IMR-90 (cell line): ENCODE measurements around the gene RHOG. TPM values are rescaled to one million over a fixed set of nuclear protein-coding genes. Genes with fewer than 3 reads are reported as not detected.

Experiments
- ATAC-seq: fragments of 200-7000 bp; cut with Tn5 transposase; 2 replicates; pipeline ENCODE4 v1.9.1; 2020; ENCODE audit warnings: low read depth, mild to moderate bottlenecking, moderate library complexity
- BruUV-seq: library from RNA; stranded (reverse); fragments of 400-500 nt; replicated peaks from 2 replicates; lab custom pipeline; 2021; lab: Mats Ljungman, UMichigan
- CTCF ChIA-PET: fragments of 300-600 bp; formaldehyde crosslinking; extraction: SDS; loops from one replicate; lab custom pipeline; 2021; ENCODE audit warnings: antibody characterized with exemption; lab: Yijun Ruan, JAX
- POLR2A ChIA-PET: fragments of 300-600 bp; sonication (Branson Sonifier 250); formaldehyde crosslinking; loops from one replicate; lab custom pipeline; 2022; ENCODE audit warnings: antibody characterized with exemption; ENCODE audit not compliant: unreplicated experiment; lab: Charles Lee
- DNase-seq: peaks from one replicate; pipeline ENCODE4 v3.0.0; 2013
- H2AFZ ChIP-seq: replicated peaks from 2 replicates; pipeline ENCODE3; 2013; ENCODE audit warnings: low read length, mild to moderate bottlenecking; ENCODE audit not compliant: poor library complexity
- H2AK5ac ChIP-seq: 2 replicates; pipeline ENCODE4 v1.6.1; 2013; ENCODE audit warnings: low read depth, low read length, inconsistent platforms
- H2AK9ac ChIP-seq: replicated peaks from 2 replicates; pipeline ENCODE3; 2013; ENCODE audit warnings: mild to moderate bottlenecking, low read depth, low read length, moderate library complexity; ENCODE audit not compliant: poor library complexity
- H2BK120ac ChIP-seq: 2 replicates; pipeline ENCODE4 v1.6.1; 2013; ENCODE audit warnings: low read depth, low read length, inconsistent platforms
- H2BK15ac ChIP-seq: 3 replicates; pipeline ENCODE4 v1.6.1; 2013; ENCODE audit warnings: low read depth, low read length, inconsistent platforms
- H2BK20ac ChIP-seq: 2 replicates; pipeline ENCODE4 v1.6.1; 2013; ENCODE audit warnings: low read depth, mild to moderate bottlenecking, inconsistent platforms, low read length, moderate library complexity
- H2BK5ac ChIP-seq: 2 replicates; pipeline ENCODE4 v1.6.1; 2013; ENCODE audit warnings: mild to moderate bottlenecking, low read depth, low read length, inconsistent platforms; ENCODE audit not compliant: poor library complexity, severe bottlenecking
- H3K14ac ChIP-seq: replicated peaks from 2 replicates; pipeline ENCODE4 v1.6.1; 2013; ENCODE audit warnings: low read depth, low read length, inconsistent platforms
- H3K18ac ChIP-seq: 2 replicates; pipeline ENCODE4 v1.6.1; 2013; ENCODE audit warnings: low read depth, low read length, control low read depth
- H3K23ac ChIP-seq: 2 replicates; pipeline ENCODE4 v1.6.1; 2013; ENCODE audit warnings: low read depth, low read length, inconsistent platforms
- H3K27ac ChIP-seq: 2 replicates; pipeline ENCODE4 v1.5.1; 2013; ENCODE audit warnings: mild to moderate bottlenecking, control low read depth, low read length; ENCODE audit not compliant: insufficient read depth
- H3K27me3 ChIP-seq: 2 replicates; pipeline ENCODE4 v1.6.1; 2013; ENCODE audit warnings: low read length; ENCODE audit not compliant: control insufficient read depth, insufficient read depth
- H3K36me3 ChIP-seq: 2 replicates; pipeline ENCODE4 v1.6.1; 2013; ENCODE audit warnings: low read length, mixed read lengths; ENCODE audit not compliant: control insufficient read depth, insufficient read depth
- H3K4ac ChIP-seq: 2 replicates; pipeline ENCODE4 v1.6.1; 2013; ENCODE audit warnings: low read depth, low read length, inconsistent platforms
- H3K4me1 ChIP-seq: 2 replicates; pipeline ENCODE4 v1.6.1; 2013; ENCODE audit warnings: low read length, mixed read lengths; ENCODE audit not compliant: control insufficient read depth, insufficient read depth
- H3K4me2 ChIP-seq: 2 replicates; pipeline ENCODE4 v1.6.1; 2013; ENCODE audit warnings: low read depth, mild to moderate bottlenecking, control low read depth, low read length, moderate library complexity
- H3K4me3 ChIP-seq: 2 replicates; pipeline ENCODE4 v1.5.1; 2013; ENCODE audit warnings: low read depth, mild to moderate bottlenecking, control low read depth, low read length, moderate library complexity; ENCODE audit not compliant: insufficient read depth
- H3K56ac ChIP-seq: 2 replicates; pipeline ENCODE4 v1.6.1; 2013; ENCODE audit warnings: low read length, inconsistent platforms; ENCODE audit not compliant: insufficient read depth; ENCODE audit errors: extremely low read depth
- H3K79me1 ChIP-seq, 2 experiments: 2 replicates each; pipeline ENCODE4 v1.6.1; 2013; ENCODE audit warnings: low read length in 2 of 2, inconsistent platforms in 1 of 2, low read depth in 1 of 2
- H3K9ac ChIP-seq: 2 replicates; pipeline ENCODE4 v1.6.1; 2013; ENCODE audit warnings: low read depth, low read length, control low read depth
- H3K9me1 ChIP-seq: 2 replicates; pipeline ENCODE4 v1.6.1; 2013; ENCODE audit warnings: low read length, inconsistent platforms; ENCODE audit not compliant: insufficient read depth
- H3K9me3 ChIP-seq: 2 replicates; pipeline ENCODE4 v1.6.1; 2013; ENCODE audit warnings: low read length; ENCODE audit not compliant: control insufficient read depth, insufficient read depth
- H4K20me1 ChIP-seq: 2 replicates; pipeline ENCODE4 v1.6.1; 2013; ENCODE audit warnings: low read length, inconsistent platforms; ENCODE audit not compliant: insufficient read depth
- H4K5ac ChIP-seq: 2 replicates; pipeline ENCODE4 v1.6.1; 2013; ENCODE audit warnings: mild to moderate bottlenecking, low read depth, low read length, control low read depth
- H4K8ac ChIP-seq, 2 experiments: 2 replicates each; pipeline ENCODE4 v1.6.1; 2013; ENCODE audit warnings: low read depth in 2 of 2, low read length in 2 of 2, control low read depth in 1 of 2, inconsistent platforms in 1 of 2
- H4K91ac ChIP-seq: 2 replicates; pipeline ENCODE4 v1.6.1; 2013; ENCODE audit warnings: low read depth, low read length, inconsistent platforms; ENCODE audit not compliant: insufficient read depth
- BHLHE40 ChIP-seq: fragments of 150-350 bp; IDR thresholded peaks from 2 replicates; pipeline ENCODE4 v1.6.1; 2016; ENCODE audit warnings: mild to moderate bottlenecking, low read depth, low read length
- CEBPB ChIP-seq: IDR thresholded peaks from 2 replicates; pipeline ENCODE4 v1.6.1; 2012; ENCODE audit warnings: low read depth, low read length, improper control_type of control experiment
- CHD1 ChIP-seq: IDR thresholded peaks from 2 replicates; pipeline ENCODE4 v1.6.1; 2012; ENCODE audit warnings: low read depth, low read length, improper control_type of control experiment
- CTCF ChIP-seq: conservative IDR thresholded peaks from 2 replicates; pipeline ENCODE4 v1.5.1; 2012; ENCODE audit warnings: mild to moderate bottlenecking, low read depth, low read length, improper control_type of control experiment
- ELK1 ChIP-seq: fragments of 150-350 bp; IDR thresholded peaks from 2 replicates; pipeline ENCODE4 v1.6.1; 2016; ENCODE audit warnings: low read depth, mild to moderate bottlenecking, low read length, moderate library complexity, borderline replicate concordance
- FOS ChIP-seq: fragments of 150-350 bp; IDR thresholded peaks from 2 replicates; pipeline ENCODE4 v1.6.1; 2016; ENCODE audit warnings: low read depth, low read length
- MAFK ChIP-seq: IDR thresholded peaks from 2 replicates; pipeline ENCODE4 v1.6.1; 2012; ENCODE audit warnings: low read depth, low read length, improper control_type of control experiment
- MAZ ChIP-seq: IDR thresholded peaks from 2 replicates; pipeline ENCODE4 v1.6.1; 2012; ENCODE audit warnings: low read depth, mild to moderate bottlenecking, low read length, improper control_type of control experiment, moderate library complexity, borderline replicate concordance
- MXI1 ChIP-seq: IDR thresholded peaks from 2 replicates; pipeline ENCODE4 v1.6.1; 2012; ENCODE audit warnings: low read depth, mild to moderate bottlenecking, low read length, moderate library complexity, borderline replicate concordance
- POLR2A ChIP-seq: IDR thresholded peaks from 2 replicates; pipeline ENCODE4 v1.6.1; 2012; ENCODE audit warnings: mild to moderate bottlenecking, low read depth, low read length
- RCOR1 ChIP-seq: IDR thresholded peaks from 2 replicates; pipeline ENCODE4 v1.6.1; 2012; ENCODE audit warnings: mild to moderate bottlenecking, low read length, improper control_type of control experiment; ENCODE audit not compliant: insufficient replicate concordance
- RFX5 ChIP-seq: IDR thresholded peaks from 2 replicates; pipeline ENCODE4 v1.8.0; 2012; ENCODE audit warnings: low read depth, mild to moderate bottlenecking, low read length, moderate library complexity
- USF2 ChIP-seq: fragments of 150-350 bp; IDR thresholded peaks from 2 replicates; pipeline ENCODE4 v1.6.1; 2017; ENCODE audit warnings: mild to moderate bottlenecking, antibody characterized with exemption, low read length, low read depth
- WGBS, 2 experiments: methylation state at CpG; one replicate each; pipeline versions ENCODE4 v1.1.5 to v1.1.7; 2013; ENCODE audit warnings: missing lambda C conversion rate in 2 of 2; ENCODE audit not compliant: insufficient read length in 1 of 2; ENCODE audit errors: extremely low coverage in 2 of 2; 5-methylcytosine and 5-hydroxymethylcytosine counted together
- dilution Hi-C: fragments of 300-500 bp; cut with HindIII; formaldehyde crosslinking; loops from one replicate; pipeline ENCODE4 v1.14.3; 2018; ENCODE audit warnings: low sequenced_read_pairs; ENCODE audit not compliant: unreplicated experiment
- in situ Hi-C: fragments of 300-500 bp; cut with MboI; formaldehyde crosslinking; loops from 3 replicates; pipeline ENCODE4 v1.14.3; 2019; ENCODE audit warnings: low sequenced_read_pairs, inconsistent platforms, mixed read lengths
- intact Hi-C: fragments of 100-400 bp; cut with micrococcal nuclease; formaldehyde crosslinking; loops from 2 replicates; pipeline ENCODE4 v1.10.0; 2022
- polyA plus RNA-seq, 3 experiments: library from polyadenylated mRNA; depleted of rRNA; stranded (reverse); fragments of >200 nt; gene quantifications; 2 replicates each; pipeline ENCODE4 v1.2.3, GENCODE V29; 2012; ENCODE audit warnings: low replicate concordance in 1 of 3
- total RNA-seq: library from RNA; depleted of rRNA; stranded (reverse); fragments of >200 nt; gene quantifications from 2 replicates; pipeline ENCODE4 v1.2.3, GENCODE V29; 2012

RHOG gene
- total and polyA plus RNA-seq, 2 of the 4 experiments (the other 2 are of a cell fraction): 16.3 to 114 TPM

- DNase-seq (no peak), ATAC-seq (no peak)
- Histone ChIP-seq H2AK5ac (no peak overlapping the region), H4K91ac (no peak overlapping the region), H3K79me1 (peaks cover 29 to 62% of the 10 kb centered on the region in 2 experiments), H3K4ac (no peak overlapping the region), H3K27me3 (no peaks in the 10 kb centered on the region), H3K27ac (no peak overlapping the region), H2BK15ac (no peak overlapping the region), H3K4me3 (no peak overlapping the region), H4K5ac (no peak overlapping the region), H3K4me1 (peaks cover 4% of the 10 kb centered on the region), H4K20me1 (peaks cover 45% of the 10 kb centered on the region), H4K8ac (no peak overlapping the region), H3K56ac (no peak overlapping the region), H3K9ac (no peak overlapping the region), H3K14ac (no peak overlapping the region), H3K18ac (no peak overlapping the region), H2BK20ac (no peak overlapping the region), H3K9me3 (no peaks in the 10 kb centered on the region), H2AFZ (no peak overlapping the region), H2AK9ac (no peak overlapping the region), H3K23ac (no peak overlapping the region), H3K36me3 (peaks cover 41% of the 10 kb centered on the region), H3K9me1 (peaks cover 34% of the 10 kb centered on the region), H2BK5ac (no peak overlapping the region), H2BK120ac (no peak overlapping the region), H3K4me2 (no peak overlapping the region)
- TSS peak; percentile 63 for BruUV-seq
- POLR2A ChIA-PET: no interaction called here
- CTCF ChIA-PET: interaction anchor here (1.2 kb wide), 1 partner anchor 14 kb away, joined by 3 read pairs; no protein-coding TSS in a partner anchor
- intact Hi-C loops (no loop called here), in situ Hi-C loops (no loop called here), dilution Hi-C loops (no loop called here)
- TF ChIP-seq CEBPB (no peak), BHLHE40 (no peak), RFX5 (no peak), CTCF (no peak), FOS (no peak), POLR2A (no peak), CHD1 (no peak), ELK1 (no peak), MAFK (no peak), MXI1 (no peak), USF2 (no peak), RCOR1 (no peak), MAZ (no peak)
- 95% methylated on average over 14 of the region's 35 CpGs; no CpG with 5 or more reads in 1 of the 2 experiments for WGBS, 2 experiments
Measured at GRCh38 chr11:3827434-3828186, 13.1 kb downstream of the RHOG start.
